Measurements from ENCODE around the gene ZNF197.

DNA sequence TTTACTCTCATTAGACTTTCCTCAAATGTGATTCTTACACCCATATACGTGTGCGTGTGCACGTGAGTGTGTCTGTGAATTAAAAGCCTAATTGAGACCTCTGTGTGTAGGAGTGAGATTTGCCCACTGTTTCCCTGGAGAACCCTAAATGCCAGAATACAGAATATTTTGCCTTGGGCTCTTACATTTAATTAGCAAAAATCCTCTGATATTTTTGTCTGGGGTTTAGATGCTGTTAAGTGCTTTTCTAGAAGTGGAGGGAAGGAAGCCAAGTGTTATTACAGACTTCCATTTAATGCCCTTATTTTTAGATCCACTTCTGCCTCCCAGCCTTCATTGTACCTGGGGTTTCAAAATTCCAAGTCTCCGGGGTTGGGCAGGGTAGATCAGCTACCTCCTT lies 41.5 kb downstream of the ZNF197 start:
- TF ChIP-seq, protein P1, sequence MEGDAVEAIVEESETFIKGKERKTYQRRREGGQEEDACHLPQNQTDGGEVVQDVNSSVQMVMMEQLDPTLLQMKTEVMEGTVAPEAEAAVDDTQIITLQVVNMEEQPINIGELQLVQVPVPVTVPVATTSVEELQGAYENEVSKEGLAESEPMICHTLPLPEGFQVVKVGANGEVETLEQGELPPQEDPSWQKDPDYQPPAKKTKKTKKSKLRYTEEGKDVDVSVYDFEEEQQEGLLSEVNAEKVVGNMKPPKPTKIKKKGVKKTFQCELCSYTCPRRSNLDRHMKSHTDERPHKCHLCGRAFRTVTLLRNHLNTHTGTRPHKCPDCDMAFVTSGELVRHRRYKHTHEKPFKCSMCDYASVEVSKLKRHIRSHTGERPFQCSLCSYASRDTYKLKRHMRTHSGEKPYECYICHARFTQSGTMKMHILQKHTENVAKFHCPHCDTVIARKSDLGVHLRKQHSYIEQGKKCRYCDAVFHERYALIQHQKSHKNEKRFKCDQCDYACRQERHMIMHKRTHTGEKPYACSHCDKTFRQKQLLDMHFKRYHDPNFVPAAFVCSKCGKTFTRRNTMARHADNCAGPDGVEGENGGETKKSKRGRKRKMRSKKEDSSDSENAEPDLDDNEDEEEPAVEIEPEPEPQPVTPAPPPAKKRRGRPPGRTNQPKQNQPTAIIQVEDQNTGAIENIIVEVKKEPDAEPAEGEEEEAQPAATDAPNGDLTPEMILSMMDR (IDR thresholded peaks at IDR 0.05) = no peak
- no peak for TF ChIP-seq POLR2A (IDR thresholded peaks at IDR 0.05)
- no peak for TF ChIP-seq POLR2AphosphoS5 (IDR thresholded peaks at IDR 0.05)
